HL-60/S4 treated with phorbol 12-myristate 13-acetate at 8.2 ng/mL for 4 days and 3 days (cell line): ENCODE measurements around the gene ZNF638.

Experiments used
- in situ Hi-C: fragments of 300-500 bp; cut with MboI; formaldehyde crosslinking; loops from 2 replicates; pipeline ENCODE4 v1.15.0; 2022; ENCODE audit warnings: low sequenced_read_pairs

Gene ZNF638

DNA sequence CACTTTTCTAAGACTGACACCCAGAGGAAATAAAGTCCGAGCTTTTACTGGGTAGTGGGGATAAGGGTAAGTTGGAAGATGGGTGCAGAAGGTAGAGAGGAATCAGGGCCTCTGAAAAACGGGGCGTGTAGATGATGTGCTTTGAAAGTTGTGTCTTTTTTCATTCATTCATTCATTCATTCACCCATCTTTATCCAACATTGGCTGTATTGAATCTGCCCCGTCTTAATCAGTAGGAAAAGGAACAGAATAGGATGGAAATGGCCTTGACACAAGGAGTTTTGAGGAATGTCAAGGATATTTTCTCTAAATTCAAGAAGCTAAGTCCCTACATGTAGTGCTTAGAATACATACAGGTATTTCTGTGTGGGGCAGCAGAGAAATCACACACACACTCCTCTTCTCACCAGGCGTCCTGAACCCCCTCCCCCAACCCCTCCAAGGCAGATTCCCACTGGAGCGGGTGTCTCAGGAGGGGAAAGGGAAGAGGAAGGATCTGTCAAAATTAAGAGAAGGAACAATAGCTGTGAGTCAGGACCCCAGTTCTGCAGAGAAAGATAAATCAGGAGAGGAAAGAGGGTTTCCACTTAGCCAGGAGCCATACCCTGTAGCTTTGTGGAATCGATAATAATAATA, 135.7 kb downstream of the ZNF638 start:
- in situ Hi-C loops, result no loop called here

DNA sequence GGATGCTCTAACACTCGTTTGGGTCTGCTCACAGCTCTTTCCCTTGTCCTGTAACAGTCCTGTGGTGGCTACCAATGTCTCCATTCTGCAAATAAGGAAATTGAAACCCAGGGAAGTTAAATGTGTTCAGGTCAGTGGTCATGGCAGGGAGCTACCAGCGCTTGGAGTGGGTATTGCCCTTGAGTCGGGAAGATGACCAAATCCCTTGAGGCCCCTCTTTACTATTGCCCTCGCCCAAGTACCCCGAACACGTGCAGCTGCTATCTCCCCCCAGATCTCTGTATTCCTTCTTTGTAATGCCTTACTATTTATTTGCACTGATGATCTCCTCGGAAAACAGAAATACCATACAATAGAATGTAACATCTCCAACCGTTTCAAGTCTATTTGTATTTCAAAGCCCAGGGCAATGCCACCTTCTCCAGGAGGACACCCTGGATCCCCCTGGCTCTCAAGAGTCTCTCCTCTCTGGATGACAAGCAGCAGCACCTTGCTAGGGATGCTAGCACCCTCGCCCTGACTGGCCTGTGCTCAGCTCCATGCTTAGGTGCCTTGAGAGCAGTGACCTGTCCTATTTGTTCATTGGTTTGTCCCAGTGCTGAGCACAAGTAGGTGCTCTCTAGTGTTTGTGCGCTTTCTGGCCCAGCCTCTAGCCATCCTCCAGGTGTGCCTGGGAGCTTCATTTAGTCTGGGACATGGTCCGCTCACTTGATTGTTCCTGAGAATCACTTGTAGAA, 136.9 kb downstream of the ZNF638 start:
- in situ Hi-C loops, result no loop called here

DNA sequence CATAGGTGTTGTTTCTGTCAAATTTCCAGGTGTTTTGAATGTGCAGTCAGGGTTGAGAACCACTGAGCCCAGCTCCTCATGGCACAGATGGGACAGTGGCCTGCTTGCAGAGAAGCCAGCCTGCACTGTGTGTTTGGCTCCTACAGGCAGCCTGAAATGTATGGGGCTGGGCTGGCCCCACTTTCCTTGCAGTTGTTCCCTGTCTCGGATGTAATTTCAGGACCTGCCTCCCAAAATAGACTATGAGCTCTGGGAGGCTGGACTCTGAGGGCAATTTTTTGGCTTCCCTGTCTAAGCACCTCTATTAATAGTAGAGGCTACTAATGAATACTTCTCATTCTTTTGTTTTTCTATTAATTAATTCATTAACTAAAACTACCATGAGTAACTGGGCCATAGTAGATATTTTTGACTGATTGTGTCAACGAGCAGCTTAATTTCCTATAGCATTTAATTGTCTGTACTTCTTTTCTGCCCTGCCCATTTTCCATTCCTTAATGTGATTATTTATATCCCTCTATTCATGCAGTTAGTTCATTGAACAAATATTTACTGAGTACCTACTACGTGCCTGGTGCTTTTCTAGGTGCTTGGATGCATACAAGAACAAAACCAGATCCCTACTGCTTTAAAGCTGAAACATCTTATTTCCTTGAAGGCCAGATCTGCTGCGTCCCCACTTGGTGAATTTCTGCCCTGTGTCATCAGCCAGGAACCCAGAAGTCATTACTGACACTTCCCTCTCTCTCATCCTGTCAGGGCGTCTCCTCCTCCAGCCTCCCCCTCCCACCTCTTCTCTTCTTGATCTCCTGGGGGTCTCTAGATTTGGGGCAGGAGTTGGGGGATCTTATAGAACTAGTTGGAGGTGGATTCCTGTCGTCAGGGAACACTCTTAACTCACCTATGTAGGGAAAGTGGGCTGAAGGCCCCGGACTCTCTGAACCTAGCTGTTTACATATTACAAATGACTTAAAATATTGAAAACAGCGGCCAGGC, 138.1 kb downstream of the ZNF638 start:
- in situ Hi-C loops, result no loop called here

DNA sequence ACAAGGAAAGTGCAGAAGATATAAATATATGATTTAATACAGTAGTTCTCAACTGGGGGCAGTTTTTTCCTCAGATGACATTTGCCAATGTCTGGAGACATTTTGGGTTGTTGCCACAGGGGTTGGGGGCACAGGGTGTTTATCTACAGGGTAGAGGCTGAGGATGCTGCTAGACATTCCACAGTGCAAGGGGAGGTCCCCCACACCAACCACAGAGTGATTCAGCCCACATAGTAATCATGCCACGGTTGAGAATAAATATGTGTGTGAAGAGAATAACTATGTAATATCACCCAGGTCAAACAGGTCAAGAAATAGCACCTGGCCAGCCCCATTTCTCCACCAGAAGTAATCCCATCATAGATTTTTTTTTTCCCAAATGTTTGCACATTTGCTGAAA, 139.7 kb downstream of the ZNF638 start:
- in situ Hi-C loops, result no loop called here

DNA sequence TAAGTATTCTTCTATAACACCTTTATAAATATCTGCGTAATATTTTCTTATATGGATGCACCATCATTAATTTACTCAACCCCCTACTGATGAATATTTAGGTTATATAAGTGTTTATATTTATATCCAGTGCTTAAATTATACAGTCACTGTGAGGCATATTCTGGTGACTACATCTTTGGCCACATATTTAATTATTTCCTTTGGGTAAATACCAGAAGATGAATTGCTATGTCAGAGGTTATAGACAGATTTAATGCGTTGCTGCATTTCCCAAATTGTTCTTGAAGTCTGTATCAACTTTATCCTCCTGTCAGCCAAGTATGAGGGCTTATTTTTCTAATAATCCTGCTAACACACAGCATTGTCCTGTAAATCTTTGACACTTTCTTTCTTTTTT, 140.4 kb downstream of the ZNF638 start:
- in situ Hi-C loops, result no loop called here

DNA sequence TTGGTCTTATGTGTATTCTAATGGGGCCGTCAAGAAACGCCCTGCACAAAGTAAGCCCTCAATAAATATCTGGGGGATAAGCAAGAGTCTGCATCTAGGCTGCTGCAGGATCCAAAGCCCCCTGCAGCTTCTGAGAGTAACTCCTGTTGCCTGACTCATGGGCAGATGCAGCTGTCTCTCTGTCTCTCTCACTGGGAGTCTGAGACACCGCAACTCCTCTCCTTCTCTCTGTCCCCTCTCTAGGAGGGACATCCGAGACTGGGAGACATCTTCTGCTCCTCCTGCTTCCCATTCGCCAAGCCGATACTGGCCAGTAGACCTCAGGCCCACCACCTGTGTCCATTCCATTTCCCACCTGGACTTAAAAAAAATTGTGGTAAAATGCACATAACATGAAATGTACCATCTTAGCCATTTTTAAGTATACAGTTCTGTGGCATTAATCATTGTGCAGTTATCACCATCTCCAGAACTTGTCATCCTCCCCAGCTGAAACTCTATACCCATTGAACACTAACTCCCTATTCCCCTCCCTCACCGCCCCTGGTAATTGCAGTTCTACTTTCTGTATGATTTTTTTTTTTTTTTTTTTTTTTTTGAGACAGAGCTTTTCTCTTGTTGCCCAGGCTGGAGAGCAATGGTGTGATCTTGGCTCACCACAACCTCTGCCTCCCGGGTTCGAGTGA, 141.9 kb downstream of the ZNF638 start:
- in situ Hi-C loops, result no loop called here

DNA sequence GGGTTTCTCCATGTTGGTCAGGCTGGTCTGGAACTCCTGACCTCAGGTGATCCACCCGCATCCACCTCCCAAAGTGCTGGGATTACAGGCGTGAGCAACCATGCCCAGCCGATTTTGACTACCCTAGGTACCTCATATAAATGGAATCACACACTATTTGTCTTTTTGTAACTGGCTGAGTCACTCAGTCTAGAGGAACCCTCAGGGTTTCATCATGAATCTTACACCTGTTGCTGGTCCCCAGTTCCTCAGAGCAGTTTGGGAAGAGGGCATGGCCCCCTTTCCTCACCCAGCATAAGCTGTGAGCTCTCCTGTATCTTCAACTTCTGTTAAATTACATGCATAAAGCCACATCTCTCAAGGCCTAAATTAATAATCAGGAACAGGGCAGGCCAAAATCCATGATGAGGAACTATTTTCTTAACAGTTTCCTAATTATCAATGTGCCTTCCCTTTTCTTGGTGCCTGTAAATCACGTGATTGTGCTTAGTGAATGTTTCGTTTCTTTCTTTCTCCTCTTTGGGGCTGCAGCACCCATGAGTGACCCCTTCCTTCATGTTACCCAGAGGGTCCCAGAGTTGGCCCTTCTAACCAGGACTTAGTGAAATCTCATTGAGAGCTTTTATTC, 142.6 kb downstream of the ZNF638 start:
- in situ Hi-C loops, result no loop called here

DNA sequence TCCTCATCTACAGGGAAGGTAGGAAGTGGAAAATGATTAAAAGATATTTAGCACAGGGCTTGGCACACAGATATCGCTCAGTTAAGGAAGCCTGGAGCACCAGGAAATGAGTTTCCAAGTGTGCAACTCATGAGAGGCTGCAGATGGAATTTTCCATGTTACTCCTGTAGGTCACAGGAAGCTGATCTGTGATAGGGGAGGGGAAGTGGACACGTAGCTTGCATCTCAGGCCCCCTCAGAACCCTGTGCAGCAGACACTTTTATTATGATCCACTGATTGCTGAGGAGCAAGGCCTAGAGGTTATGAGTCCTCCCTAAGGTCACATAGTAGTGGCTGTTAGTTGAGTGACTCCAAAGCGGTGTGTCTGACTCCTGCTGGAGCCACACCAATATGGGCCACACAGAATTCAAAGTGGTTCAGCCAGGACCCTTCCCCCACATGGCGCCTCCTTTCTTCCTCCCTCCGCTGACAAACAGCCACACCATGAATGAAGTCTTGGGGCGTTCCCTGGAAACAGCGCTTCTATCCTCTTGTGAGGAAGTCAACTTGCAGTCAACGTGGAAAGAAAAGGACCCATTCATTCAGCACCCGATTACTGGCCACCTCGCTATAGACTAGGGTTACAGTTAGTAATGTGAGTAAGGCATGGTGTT, 143.3 kb downstream of the ZNF638 start:
- in situ Hi-C loops, result no loop called here

DNA sequence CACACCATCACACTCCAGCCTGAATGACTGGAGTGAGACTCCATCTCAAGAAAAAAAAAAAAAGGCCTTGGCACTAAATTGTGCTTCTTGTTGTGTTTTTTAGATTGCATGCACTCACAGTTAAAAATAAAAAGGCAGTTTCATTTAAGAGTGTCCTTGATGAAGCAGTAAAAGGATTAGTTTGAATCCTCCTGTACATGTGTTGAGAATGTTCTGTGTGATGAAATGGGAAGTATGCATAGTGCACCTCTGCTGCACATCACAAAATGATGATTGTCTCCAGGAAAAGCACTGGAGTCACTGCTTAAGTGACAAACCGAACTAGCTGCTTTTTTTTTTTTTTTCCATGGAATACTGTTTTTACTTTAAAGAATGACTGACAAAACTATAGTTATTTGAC, 144.9 kb downstream of the ZNF638 start:
- in situ Hi-C loops, result no loop called here

DNA sequence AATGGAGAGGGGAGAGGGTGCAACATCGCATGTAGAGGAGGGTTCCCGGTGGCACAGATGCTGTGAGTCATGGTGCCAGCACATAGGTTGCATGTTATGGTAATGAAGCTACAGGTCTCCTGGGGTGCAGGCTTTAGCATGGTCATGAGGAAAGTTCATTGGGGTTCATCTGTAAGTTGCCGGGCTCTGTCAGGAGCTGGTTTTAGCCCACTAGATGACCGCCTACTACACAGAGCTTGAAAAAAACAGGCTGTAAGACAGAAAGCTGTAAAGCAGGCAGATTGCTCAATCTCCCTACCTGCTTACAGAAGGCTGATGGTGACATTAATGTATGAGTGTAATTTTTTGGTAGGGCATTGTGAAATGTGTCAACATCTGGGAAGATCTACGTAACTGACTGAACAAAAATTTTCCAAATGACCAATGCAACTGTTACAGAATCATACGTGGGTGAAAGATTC, 145.7 kb downstream of the ZNF638 start:
- in situ Hi-C loops, result no loop called here

DNA sequence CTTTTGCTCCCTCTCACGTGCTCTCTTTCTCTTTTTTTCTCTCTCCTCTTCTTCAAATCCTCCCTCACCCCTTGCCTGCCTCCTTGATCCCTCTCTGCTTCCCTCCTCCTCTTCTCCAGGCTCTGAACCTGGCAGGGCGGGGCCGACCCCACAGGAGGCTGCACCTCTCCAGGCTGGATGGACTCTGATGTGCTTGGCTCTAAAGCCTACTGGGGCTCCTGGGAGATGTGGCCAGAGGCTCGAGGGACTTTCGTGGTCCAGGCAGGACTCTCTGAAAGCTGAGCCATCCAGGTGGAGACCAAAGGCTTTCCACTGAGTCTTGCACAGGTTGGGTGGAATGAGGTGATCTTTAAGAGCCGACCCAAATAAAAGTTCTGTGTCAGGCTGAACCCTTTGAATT, 147.2 kb downstream of the ZNF638 start:
- in situ Hi-C loops, result no loop called here

DNA sequence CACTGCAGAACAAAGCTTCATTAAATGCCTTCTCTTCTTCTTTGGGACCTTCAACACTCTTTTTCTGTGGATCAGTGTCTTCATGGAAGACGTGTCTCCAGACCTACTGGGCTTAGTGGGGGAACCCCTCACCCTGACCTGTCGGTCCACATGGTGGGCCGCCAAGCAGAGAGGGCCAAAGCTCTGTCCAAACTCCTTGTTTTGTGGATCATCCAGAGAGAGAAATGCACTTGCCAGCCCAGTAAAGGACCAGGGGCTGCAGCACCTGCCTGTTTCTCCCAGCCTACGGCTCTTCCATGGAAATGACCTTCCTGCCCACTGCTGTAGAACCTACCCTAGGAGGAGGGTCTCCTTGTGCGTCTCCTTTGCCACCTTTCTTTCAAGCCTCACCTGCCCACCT, 147.7 kb downstream of the ZNF638 start:
- in situ Hi-C loops, result no loop called here

DNA sequence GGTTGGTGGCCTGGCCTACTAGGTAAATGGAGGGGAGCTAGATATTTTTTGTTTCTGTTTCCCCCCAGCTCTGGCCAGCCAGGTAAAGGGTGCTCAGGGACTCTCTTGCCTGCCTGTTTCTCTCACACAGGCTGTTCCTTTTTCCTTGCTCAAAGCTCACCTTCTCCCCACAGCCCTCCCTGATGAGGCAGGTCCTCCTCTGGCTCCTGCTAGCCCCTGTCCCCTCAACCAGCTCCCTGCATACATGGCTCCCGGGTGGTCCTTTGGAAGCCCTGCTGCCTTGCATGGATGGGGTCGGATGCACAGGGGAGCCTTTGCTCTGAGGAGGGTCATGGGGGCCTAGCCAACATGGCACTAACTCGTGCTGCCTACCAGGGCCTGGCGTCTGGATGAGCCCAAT, 149.5 kb downstream of the ZNF638 start:
- in situ Hi-C loops, result no loop called here

DNA sequence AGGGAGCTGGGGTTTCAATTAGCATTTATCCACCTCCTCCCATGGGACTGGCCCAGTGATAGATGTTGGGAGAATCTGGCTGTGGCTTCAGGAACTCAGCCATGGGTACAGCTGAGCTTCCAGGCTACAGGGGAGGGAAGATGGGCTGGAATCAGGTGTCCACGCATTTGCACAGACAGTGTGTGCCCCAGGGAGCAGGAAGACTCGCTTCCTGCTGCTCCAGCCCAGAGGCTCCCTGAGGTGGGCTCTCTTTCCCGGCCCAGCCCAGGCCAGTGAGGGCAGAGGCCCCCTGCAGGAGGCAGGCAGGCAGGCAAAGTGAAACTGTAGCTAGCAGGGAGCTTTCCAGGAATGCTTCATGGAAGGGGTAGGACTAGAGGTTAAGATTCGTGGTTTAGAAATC, 150.5 kb downstream of the ZNF638 start:
- in situ Hi-C loops, result no loop called here

DNA sequence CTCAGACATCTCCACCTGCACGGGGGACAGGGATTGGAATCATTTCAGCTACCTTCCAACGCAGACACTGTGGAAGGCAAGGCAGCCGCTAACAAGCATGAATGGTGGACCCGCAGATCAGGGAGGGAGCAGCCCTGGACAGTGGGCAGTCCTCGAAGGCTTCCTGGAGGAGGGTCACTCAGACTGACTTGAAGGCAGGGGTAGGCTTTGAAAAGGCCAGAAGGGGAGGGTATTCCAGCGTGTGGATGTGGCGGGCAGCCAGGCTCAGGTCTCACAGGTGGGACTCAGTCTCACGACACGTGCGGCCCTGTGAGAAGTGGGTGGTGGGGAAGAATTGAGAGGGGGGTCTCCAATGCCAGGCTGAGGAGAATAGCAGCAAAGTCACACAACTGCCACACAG, 151.7 kb downstream of the ZNF638 start:
- in situ Hi-C loops, result no loop called here

DNA sequence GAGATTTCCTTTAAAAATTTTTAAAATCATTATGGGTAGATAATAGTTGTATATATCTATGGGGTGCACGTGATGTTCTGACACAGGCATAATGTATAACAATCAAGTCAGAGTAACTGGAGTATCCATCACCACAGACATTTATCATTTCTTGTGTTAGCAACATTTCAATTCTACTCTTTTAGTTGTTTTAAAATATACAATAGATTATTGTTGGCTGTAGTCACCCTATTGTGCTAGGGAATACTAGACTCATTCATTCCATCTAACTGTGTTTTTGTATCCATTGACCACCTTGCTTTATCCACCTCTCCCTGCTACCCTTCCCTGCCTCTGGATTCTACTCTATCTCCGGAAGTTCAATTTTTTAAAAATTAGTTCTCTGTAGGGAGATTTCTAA, 152.8 kb downstream of the ZNF638 start:
- in situ Hi-C loops, result no loop called here
